IPS-NIHi7 (cell line): Measurements from ENCODE around the gene PGRMC2.
"Not testable (repeated sequence)": the region's sequence is repeated elsewhere in the genome, so short reads cannot be mapped to it uniquely, and the experiment has no call there.

ENCODE experiments used
- DNase-seq: peaks from one replicate; pipeline ENCODE4 v3.0.0; 2012; ENCODE audit warnings: mixed read lengths; ENCODE audit errors: extremely low spot score

The PGRMC2 gene

GRCh38 chr4:128267745-128268144, 19.9 kb downstream of the PGRMC2 start:
- DNase-seq: no peak

GRCh38 chr4:128267171-128267570, 20.4 kb downstream of the PGRMC2 start:
- DNase-seq: not testable (repeated sequence)

- DNase-seq: not testable (repeated sequence)
These were observed 22.1 kb downstream of the PGRMC2 start for GRCh38 chr4:128265550-128265949.

GRCh38 chr4:128259889-128260288, 27.7 kb downstream of the PGRMC2 start:
- not testable (repeated sequence) for DNase-seq

GRCh38 chr4:128258166-128258565, 29.4 kb downstream of the PGRMC2 start:
- not testable (repeated sequence) for DNase-seq

GRCh38 chr4:128256539-128256938, 31.1 kb downstream of the PGRMC2 start:
- no peak for DNase-seq

- DNase-seq: no peak
These were observed 31.7 kb downstream of the PGRMC2 start for GRCh38 chr4:128255906-128256305.

GRCh38 chr4:128249787-128250668, 37.6 kb downstream of the PGRMC2 start:
- DNase-seq: no peak

GRCh38 chr4:128247906-128248305, 39.7 kb downstream of the PGRMC2 start:
- no peak for DNase-seq

GRCh38 chr4:128245391-128245790, 42.2 kb downstream of the PGRMC2 start:
- not testable (repeated sequence) for DNase-seq

GRCh38 chr4:128244379-128244778, 43.2 kb downstream of the PGRMC2 start:
- no peak for DNase-seq

- DNase-seq: no peak
These were observed 45.0 kb downstream of the PGRMC2 start for GRCh38 chr4:128242601-128243000.

- DNase-seq: no peak
These were observed 45.6 kb downstream of the PGRMC2 start for GRCh38 chr4:128241981-128242380.

GRCh38 chr4:128241425-128241913, 46.1 kb downstream of the PGRMC2 start:
- DNase-seq: no peak

- DNase-seq: no peak
These were observed 46.6 kb downstream of the PGRMC2 start for GRCh38 chr4:128241019-128241418.

- no peak for DNase-seq
These were observed 52.8 kb downstream of the PGRMC2 start for GRCh38 chr4:128234836-128235235.

- DNase-seq: no peak
These were observed 54.9 kb downstream of the PGRMC2 start for GRCh38 chr4:128232719-128233118.

GRCh38 chr4:128228845-128229795, 58.5 kb downstream of the PGRMC2 start:
- DNase-seq: no peak

GRCh38 chr4:128227991-128228571, 59.5 kb downstream of the PGRMC2 start:
- no peak for DNase-seq

GRCh38 chr4:128225148-128225547, 62.5 kb downstream of the PGRMC2 start:
- no peak for DNase-seq

GRCh38 chr4:128221586-128221985, 66.0 kb downstream of the PGRMC2 start:
- DNase-seq: no peak
